HepG2 (cell line): ENCODE results near the gene COPE. TPM values are rescaled to one million over a fixed set of nuclear protein-coding genes. Genes with fewer than 3 reads are reported as not detected.

Experiments used
- ARHGAP35 ChIP-seq: sonication (generic); formaldehyde crosslinking; IDR thresholded peaks from 2 replicates; pipeline ENCODE4 v1.9.0; 2022; ENCODE audit warnings: mild to moderate bottlenecking, inconsistent platforms, moderate library complexity, missing genetic modification reagents, borderline replicate concordance
- ARNTL ChIP-seq: sonication (generic); formaldehyde crosslinking; IDR thresholded peaks from 2 replicates; pipeline ENCODE4 v1.4.0; 2020; ENCODE audit warnings: mild to moderate bottlenecking, missing genetic modification reagents
- ATF7 ChIP-seq, 2 experiments: fragments of 450-650 bp in 1 of 2; sonication (generic) in 1 of 2; formaldehyde crosslinking in 1 of 2; IDR thresholded peaks; 2 replicates each; pipeline versions ENCODE4 v1.4.0 to v1.6.1; 2016 to 2020; ENCODE audit warnings: antibody characterized with exemption in 1 of 2, mild to moderate bottlenecking in 1 of 2, missing genetic modification reagents in 1 of 2
- DNMT1 ChIP-seq: sonication (generic); formaldehyde crosslinking; IDR thresholded peaks from 2 replicates; pipeline ENCODE4 v1.5.1; 2020; ENCODE audit warnings: mild to moderate bottlenecking, missing genetic modification reagents
- ELF4 ChIP-seq: sonication (generic); formaldehyde crosslinking; IDR thresholded peaks from 2 replicates; pipeline ENCODE4 v1.5.0; 2020; ENCODE audit warnings: missing genetic modification reagents, mild to moderate bottlenecking, moderate library complexity, borderline replicate concordance
- MAFF ChIP-seq: IDR thresholded peaks from 2 replicates; pipeline ENCODE4 v1.6.1; 2011; ENCODE audit warnings: low read depth, low read length, improper control_type of control experiment
- MZF1 ChIP-seq: sonication (generic); formaldehyde crosslinking; IDR thresholded peaks from 2 replicates; pipeline ENCODE4 v1.8.1; 2023; ENCODE audit warnings: mild to moderate bottlenecking, missing genetic modification reagents, borderline replicate concordance
- SAP130 ChIP-seq: IDR thresholded peaks from 2 replicates; pipeline ENCODE4 v1.6.1; 2016; ENCODE audit warnings: low read depth
- SCMH1 ChIP-seq: sonication (generic); formaldehyde crosslinking; IDR thresholded peaks from 2 replicates; pipeline ENCODE4 v1.9.0; 2021; ENCODE audit warnings: missing genetic modification reagents, mild to moderate bottlenecking, borderline replicate concordance
- SIN3A ChIP-seq: IDR thresholded peaks from 2 replicates; pipeline ENCODE4 v1.6.1; 2011; ENCODE audit warnings: low read depth, mild to moderate bottlenecking, control low read depth, low read length, borderline replicate concordance
- ZBTB3 ChIP-seq: sonication (generic); formaldehyde crosslinking; IDR thresholded peaks from 2 replicates; pipeline ENCODE4 v1.4.0; 2020; ENCODE audit warnings: low read depth, mild to moderate bottlenecking, moderate library complexity, missing genetic modification reagents, borderline replicate concordance
- ZFP90 ChIP-seq: sonication (generic); formaldehyde crosslinking; IDR thresholded peaks from 2 replicates; pipeline ENCODE4 v1.8.0; 2022; ENCODE audit warnings: missing genetic modification reagents, mild to moderate bottlenecking, inconsistent platforms, borderline replicate concordance
- ZNF205 ChIP-seq: IDR thresholded peaks from 2 replicates; pipeline ENCODE4 v1.6.1; 2018; ENCODE audit warnings: missing biosample characterization, missing genetic modification reagents
- ZNF776 ChIP-seq: sonication (generic); formaldehyde crosslinking; IDR thresholded peaks from 2 replicates; pipeline ENCODE4 v1.4.0; 2020; ENCODE audit warnings: mild to moderate bottlenecking, missing genetic modification reagents
- ZNF792 ChIP-seq: IDR thresholded peaks from 2 replicates; pipeline ENCODE4 v1.6.1; 2016
- polyA plus RNA-seq, 8 experiments: library from polyadenylated mRNA; depleted of rRNA in 3 of 8; stranded (reverse) in 7 of 8; unstranded in 1 of 8; fragments of >200 nt; fragmentation: Illumina TruSeq in 4 of 8; extraction: Trizol in 4 of 8; gene quantifications; 2 replicates each; pipeline versions ENCODE4 v1.2.1 to v1.2.3, GENCODE V29; 2011 to 2016; ENCODE audit warnings: low read depth in 4 of 8, missing spikeins in 1 of 8, mixed read lengths in 1 of 8; ENCODE audit not compliant: insufficient read depth in 1 of 8
- total RNA-seq, 5 experiments: library from RNA; depleted of rRNA; stranded (reverse); fragments of >200 nt; fragmentation: Illumina TruSeq; extraction: Trizol; gene quantifications; 2 replicates each; pipeline ENCODE4 v1.2.3, GENCODE V29; 2016; ENCODE audit warnings: low read depth in 1 of 5
- TF ChIP-seq, protein P1 (sequence below): sonication (generic); formaldehyde crosslinking; IDR thresholded peaks from 2 replicates; pipeline ENCODE4 v1.4.0; 2020; ENCODE audit warnings: mild to moderate bottlenecking, missing genetic modification reagents
- TF ChIP-seq, protein P2 (sequence below): sonication (generic); formaldehyde crosslinking; IDR thresholded peaks from 2 replicates; pipeline ENCODE4 v1.8.1; 2023; ENCODE audit warnings: missing genetic modification reagents, inconsistent platforms, borderline replicate concordance

COPE gene
- total and polyA plus RNA-seq, 2 of the 13 experiments (the other 11 are each of a cell fraction or from before 2014, with no cell fraction given): 189 to 205 TPM

DNA sequence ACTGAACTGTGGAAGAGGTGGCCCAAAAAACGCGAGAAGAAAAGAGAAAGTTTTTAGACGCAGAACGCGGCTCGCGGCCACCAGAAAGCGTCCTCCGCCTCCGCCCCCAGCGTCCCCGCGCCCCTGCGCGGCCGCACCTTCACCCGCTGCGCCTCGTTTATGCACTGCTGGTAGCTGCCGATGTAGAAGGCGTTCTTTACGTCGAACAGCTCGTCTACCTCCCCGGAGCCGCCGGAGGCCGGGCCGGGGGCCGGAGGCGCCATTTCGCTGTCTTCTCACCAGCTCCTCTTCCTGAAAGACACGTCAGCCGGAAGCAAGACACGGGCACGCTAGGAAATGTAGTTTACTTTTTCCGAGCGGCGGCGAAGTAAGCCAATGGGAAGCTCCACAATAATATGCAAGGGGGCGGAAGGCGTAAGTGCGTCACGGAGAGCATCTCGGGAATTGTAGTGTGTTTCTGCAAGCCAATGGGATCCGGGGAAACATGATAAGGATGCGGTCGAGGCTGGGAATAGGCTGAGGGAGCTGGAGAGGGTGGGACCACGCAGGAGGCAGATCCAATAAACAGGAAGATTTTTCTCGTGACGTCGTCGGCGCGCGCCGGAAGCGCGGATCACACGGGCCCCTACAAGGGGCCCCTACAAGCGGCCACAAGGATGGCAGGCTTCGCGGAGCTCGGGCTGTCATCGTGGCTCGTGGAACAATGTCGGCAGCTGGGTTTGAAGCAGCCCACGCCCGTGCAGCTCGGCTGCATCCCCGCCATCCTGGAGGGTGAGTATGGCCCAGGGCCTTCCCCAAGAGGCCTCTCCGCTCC lies at the start of gene COPE, which contains the start of gene DDX49 (continued):
- TF ChIP-seq SCMH1 (CRISPR knock-in tag) (no peak), SIN3A (peak; percentile 95), ZNF205 (CRISPR knock-in tag) (peak; percentile 42; the same call in 1 of the 2 replicates), ZNF792 (CRISPR knock-in tag) (peak; percentile 15; the same call in 1 of the 2 replicates), ZNF776 (CRISPR knock-in tag) (no peak), ZFP90 (CRISPR knock-in tag) (peak; percentile 68; the same call in 1 of the 2 replicates), ARHGAP35 (CRISPR knock-in tag) (no peak), ARNTL (CRISPR knock-in tag) (peak; percentile 58; the same call in 1 of the 2 replicates), ELF4 (CRISPR knock-in tag) (peak; percentile 99), MZF1 (CRISPR knock-in tag) (no peak), DNMT1 (CRISPR knock-in tag) (no peak), MAFF (peak; percentile 13; the same call in 1 of the 2 replicates), SAP130 (peak; percentile 97), ZBTB3 (CRISPR knock-in tag) (0 out of 2 replicates have a peak, but pooled peaks have one; percentile 60), ATF7 (IDR thresholded peaks at IDR 0.05) (peak; percentile 47; the same call in 1 of the 2 replicates), ATF7 (CRISPR knock-in tag; IDR thresholded peaks at IDR 0.05) (no peak)
- TF ChIP-seq, protein P1, sequence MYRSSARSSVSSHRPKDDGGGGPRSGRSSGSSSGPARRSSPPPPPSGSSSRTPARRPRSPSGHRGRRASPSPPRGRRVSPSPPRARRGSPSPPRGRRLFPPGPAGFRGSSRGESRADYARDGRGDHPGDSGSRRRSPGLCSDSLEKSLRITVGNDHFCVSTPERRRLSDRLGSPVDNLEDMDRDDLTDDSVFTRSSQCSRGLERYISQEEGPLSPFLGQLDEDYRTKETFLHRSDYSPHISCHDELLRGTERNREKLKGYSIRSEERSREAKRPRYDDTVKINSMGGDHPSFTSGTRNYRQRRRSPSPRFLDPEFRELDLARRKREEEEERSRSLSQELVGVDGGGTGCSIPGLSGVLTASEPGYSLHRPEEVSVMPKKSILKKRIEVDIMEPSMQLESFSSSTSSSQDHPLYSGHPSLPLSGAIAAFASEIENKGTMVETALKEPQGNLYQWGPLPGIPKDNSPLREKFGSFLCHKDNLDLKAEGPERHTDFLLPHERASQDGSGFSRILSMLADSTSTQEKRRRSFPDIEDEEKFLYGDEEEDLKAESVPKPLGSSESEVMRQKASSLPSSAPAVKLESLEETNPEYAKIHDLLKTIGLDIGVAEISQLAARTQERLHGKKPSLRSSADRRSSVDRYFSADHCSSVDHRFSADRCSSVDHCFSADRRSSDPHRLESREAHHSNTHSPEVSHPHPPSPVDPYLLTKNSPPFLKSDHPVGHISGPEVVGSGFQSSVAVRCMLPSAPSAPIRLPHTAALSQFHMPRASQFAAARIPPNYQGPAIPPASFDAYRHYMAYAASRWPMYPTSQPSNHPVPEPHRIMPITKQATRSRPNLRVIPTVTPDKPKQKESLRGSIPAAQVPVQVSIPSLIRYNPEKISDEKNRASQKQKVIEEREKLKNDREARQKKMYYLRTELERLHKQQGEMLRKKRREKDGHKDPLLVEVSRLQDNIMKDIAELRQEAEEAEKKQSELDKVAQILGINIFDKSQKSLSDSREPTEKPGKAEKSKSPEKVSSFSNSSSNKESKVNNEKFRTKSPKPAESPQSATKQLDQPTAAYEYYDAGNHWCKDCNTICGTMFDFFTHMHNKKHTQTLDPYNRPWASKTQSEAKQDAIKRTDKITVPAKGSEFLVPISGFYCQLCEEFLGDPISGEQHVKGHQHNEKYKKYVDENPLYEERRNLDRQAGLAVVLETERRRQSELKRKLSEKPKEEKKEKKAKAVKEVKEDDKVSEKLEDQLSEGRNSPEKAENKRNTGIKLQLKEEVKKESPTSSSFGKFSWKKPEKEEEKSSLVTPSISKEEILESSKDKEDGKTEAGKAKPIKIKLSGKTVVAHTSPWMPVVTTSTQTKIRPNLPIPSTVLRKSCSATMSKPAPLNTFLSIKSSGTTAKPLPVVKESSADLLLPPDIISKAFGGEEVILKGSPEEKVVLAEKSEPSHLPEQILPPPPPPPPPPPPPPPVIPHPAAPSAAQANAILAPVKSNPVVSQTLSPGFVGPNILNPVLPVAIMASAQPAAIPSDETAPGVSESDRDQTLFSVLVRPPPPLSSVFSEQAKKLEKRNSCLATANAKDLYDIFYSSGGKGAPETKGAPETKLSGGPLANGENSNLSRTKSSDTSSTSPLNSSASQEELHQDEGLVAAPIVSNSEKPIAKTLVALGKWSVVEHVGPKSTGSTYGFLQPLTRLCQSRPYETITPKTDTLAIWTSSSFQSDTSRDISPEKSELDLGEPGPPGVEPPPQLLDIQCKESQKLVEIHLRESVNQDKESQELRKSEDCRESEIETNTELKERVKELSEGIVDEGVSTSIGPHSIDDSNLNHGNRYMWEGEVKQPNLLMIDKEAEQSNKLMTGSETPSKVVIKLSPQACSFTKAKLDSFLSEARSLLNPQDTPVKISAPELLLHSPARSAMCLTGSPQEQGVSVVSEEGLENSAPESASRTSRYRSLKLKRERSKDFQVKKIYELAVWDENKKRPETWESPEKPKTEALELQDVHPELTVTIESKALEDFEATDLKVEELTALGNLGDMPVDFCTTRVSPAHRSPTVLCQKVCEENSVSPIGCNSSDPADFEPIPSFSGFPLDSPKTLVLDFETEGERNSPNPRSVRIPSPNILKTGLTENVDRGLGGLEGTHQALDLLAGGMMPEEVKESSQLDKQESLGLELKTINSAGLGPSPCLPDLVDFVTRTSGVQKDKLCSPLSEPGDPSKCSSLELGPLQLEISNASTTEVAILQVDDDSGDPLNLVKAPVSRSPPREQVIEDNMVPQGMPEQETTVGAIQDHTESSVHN: no peak
- TF ChIP-seq, protein P2, sequence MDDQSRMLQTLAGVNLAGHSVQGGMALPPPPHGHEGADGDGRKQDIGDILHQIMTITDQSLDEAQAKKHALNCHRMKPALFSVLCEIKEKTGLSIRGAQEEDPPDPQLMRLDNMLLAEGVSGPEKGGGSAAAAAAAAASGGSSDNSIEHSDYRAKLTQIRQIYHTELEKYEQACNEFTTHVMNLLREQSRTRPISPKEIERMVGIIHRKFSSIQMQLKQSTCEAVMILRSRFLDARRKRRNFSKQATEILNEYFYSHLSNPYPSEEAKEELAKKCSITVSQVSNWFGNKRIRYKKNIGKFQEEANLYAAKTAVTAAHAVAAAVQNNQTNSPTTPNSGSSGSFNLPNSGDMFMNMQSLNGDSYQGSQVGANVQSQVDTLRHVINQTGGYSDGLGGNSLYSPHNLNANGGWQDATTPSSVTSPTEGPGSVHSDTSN (CRISPR knock-in tag): no peak
